IPS-18a (cell line): ENCODE data around the gene LSM6.

Experiments
- H3K27ac ChIP-seq: one replicate; pipeline ENCODE4 v1.5.1; 2013; ENCODE audit warnings: low read length
- H3K27me3 ChIP-seq: one replicate; pipeline ENCODE4 v1.6.1; 2013; ENCODE audit warnings: mild to moderate bottlenecking, low read length; ENCODE audit not compliant: control insufficient read depth, insufficient read depth
- H3K36me3 ChIP-seq: one replicate; pipeline ENCODE4 v1.6.1; 2013; ENCODE audit warnings: low read depth, low read length; ENCODE audit not compliant: control insufficient read depth
- H3K4me1 ChIP-seq: one replicate; pipeline ENCODE4 v1.6.1; 2013; ENCODE audit warnings: low read depth, low read length; ENCODE audit not compliant: control insufficient read depth
- H3K4me3 ChIP-seq: one replicate; pipeline ENCODE4 v1.5.1; 2013; ENCODE audit warnings: low read length
- H3K9ac ChIP-seq: one replicate; pipeline ENCODE4 v1.6.1; 2013; ENCODE audit warnings: mild to moderate bottlenecking, low read length, moderate library complexity
- H3K9me3 ChIP-seq: one replicate; pipeline ENCODE4 v1.6.1; 2013; ENCODE audit warnings: low read depth, low read length; ENCODE audit not compliant: control insufficient read depth

Gene LSM6

GRCh38 chr4:146175541-146176453, at the start of gene LSM6:
LSM6 (plus strand) TSS chr4:146175718; CDS start chr4:146182922, 7,204 bp downstream.
- Histone ChIP-seq H3K27ac (peak within 1 kb of the TSS; percentile 74), H3K36me3 (peaks cover 5% of the 10 kb centered on the region), H3K9ac (peak within 1 kb of the TSS; percentile 92), H3K4me1 (peaks cover 7% of the 10 kb centered on the region), H3K27me3 (no peaks in the 10 kb centered on the region), H3K4me3 (peak within 1 kb of the TSS; percentile 78), H3K9me3 (no peaks in the 10 kb centered on the region)

- Histone ChIP-seq H3K27me3 (no peaks in the 10 kb centered on the region), H3K4me1 (peaks cover 5% of the 10 kb centered on the region), H3K36me3 (no peaks in the 10 kb centered on the region), H3K27ac (no peak overlapping the region), H3K9me3 (no peaks in the 10 kb centered on the region), H3K4me3 (no peak overlapping the region), H3K9ac (no peak overlapping the region)
Measured at GRCh38 chr4:146132445-146132844, 43.1 kb upstream of the LSM6 start.

- Histone ChIP-seq H3K9me3 (no peaks in the 10 kb centered on the region), H3K27me3 (no peaks in the 10 kb centered on the region), H3K4me1 (peaks cover 5% of the 10 kb centered on the region), H3K27ac (no peak overlapping the region), H3K36me3 (no peaks in the 10 kb centered on the region), H3K4me3 (no peak overlapping the region), H3K9ac (no peak overlapping the region)
Measured at GRCh38 chr4:146134761-146135445, 40.6 kb upstream of the LSM6 start.

GRCh38 chr4:146135941-146136340, 39.6 kb upstream of the LSM6 start:
- no peak overlapping the region for H3K27ac ChIP-seq
- peaks cover 5% of the 10 kb centered on the region for H3K4me1 ChIP-seq
- no peaks in the 10 kb centered on the region for H3K9me3 ChIP-seq
- H3K27me3 ChIP-seq: no peaks in the 10 kb centered on the region
- no peaks in the 10 kb centered on the region for H3K36me3 ChIP-seq
- H3K4me3 ChIP-seq: no peak overlapping the region
- H3K9ac ChIP-seq: no peak overlapping the region

GRCh38 chr4:146142768-146143167, 32.8 kb upstream of the LSM6 start:
- Histone ChIP-seq H3K9me3 (no peaks in the 10 kb centered on the region), H3K4me1 (no peaks in the 10 kb centered on the region), H3K36me3 (no peaks in the 10 kb centered on the region), H3K27me3 (no peaks in the 10 kb centered on the region), H3K9ac (no peak overlapping the region), H3K4me3 (no peak overlapping the region), H3K27ac (no peak overlapping the region)

- no peaks in the 10 kb centered on the region for H3K4me1 ChIP-seq
- H3K4me3 ChIP-seq: no peak overlapping the region
- no peaks in the 10 kb centered on the region for H3K36me3 ChIP-seq
- no peak overlapping the region for H3K9ac ChIP-seq
- H3K27me3 ChIP-seq: no peaks in the 10 kb centered on the region
- no peak overlapping the region for H3K27ac ChIP-seq
- H3K9me3 ChIP-seq: no peaks in the 10 kb centered on the region
Measured at GRCh38 chr4:146143888-146144287, 31.6 kb upstream of the LSM6 start.

- H3K4me1 ChIP-seq: no peaks in the 10 kb centered on the region
- no peak overlapping the region for H3K9ac ChIP-seq
- H3K36me3 ChIP-seq: no peaks in the 10 kb centered on the region
- H3K27me3 ChIP-seq: no peaks in the 10 kb centered on the region
- H3K27ac ChIP-seq: no peak overlapping the region
- no peaks in the 10 kb centered on the region for H3K9me3 ChIP-seq
- no peak overlapping the region for H3K4me3 ChIP-seq
Measured at GRCh38 chr4:146146918-146147317, 28.6 kb upstream of the LSM6 start.

- Histone ChIP-seq H3K9me3 (no peaks in the 10 kb centered on the region), H3K27me3 (no peaks in the 10 kb centered on the region), H3K36me3 (no peaks in the 10 kb centered on the region), H3K27ac (no peak overlapping the region), H3K4me3 (no peak overlapping the region), H3K9ac (no peak overlapping the region), H3K4me1 (no peaks in the 10 kb centered on the region)
Measured at GRCh38 chr4:146148021-146148420, 27.5 kb upstream of the LSM6 start.

DNA sequence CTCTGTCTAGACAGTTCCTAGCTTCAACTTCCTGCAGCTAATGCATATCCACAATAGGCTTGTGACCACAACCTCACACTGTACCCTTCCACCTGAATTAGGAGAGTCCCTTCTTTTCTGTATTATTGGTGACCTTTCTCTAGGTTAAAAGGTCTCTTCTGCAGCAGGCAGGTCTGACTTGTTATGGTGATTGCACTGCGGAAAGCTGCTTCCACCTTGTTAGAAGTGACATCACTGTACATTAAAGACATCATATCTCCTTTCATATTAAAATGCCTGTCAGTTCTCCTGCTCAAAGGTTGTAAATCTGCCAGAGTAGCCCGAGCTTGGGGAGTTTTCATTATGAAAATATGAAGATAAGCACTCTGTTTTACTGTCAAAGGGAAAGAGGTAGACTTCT, 21.5 kb upstream of the LSM6 start:
- H3K36me3 ChIP-seq: no peaks in the 10 kb centered on the region
- no peak overlapping the region for H3K27ac ChIP-seq
- no peak overlapping the region for H3K4me3 ChIP-seq
- no peak overlapping the region for H3K9ac ChIP-seq
- H3K9me3 ChIP-seq: no peaks in the 10 kb centered on the region
- peaks cover 10% of the 10 kb centered on the region for H3K4me1 ChIP-seq
- no peaks in the 10 kb centered on the region for H3K27me3 ChIP-seq

DNA sequence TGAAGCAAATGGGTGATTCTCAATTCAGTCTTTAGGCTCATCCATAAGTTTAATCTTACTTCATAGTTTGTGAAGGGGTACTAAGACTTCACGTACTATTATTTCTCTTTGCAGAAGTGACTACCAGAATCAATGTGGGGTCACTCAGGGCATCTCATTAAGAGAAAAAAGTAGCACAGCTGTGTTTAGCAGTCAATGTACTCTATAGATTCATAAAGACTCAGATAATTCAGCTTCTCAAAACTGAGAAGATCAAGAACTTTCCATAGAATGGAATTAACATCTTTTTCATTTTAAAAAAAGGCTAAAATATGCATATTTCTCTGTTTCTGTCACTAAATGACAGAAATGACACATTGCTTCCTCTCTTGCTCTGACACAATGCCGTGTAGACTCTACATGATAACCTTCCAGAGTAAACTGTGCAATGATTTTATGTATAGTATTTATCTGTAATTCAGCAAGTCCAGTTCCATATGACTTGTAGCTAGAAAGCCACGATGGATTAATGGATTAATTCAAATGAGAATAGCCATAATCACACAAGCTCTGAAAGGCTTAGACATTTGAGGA, 20.3 kb upstream of the LSM6 start:
- no peaks in the 10 kb centered on the region for H3K27me3 ChIP-seq
- H3K4me3 ChIP-seq: no peak overlapping the region
- H3K4me1 ChIP-seq: peaks cover 10% of the 10 kb centered on the region
- no peaks in the 10 kb centered on the region for H3K9me3 ChIP-seq
- H3K27ac ChIP-seq: no peak overlapping the region
- H3K9ac ChIP-seq: no peak overlapping the region
- H3K36me3 ChIP-seq: no peaks in the 10 kb centered on the region

DNA sequence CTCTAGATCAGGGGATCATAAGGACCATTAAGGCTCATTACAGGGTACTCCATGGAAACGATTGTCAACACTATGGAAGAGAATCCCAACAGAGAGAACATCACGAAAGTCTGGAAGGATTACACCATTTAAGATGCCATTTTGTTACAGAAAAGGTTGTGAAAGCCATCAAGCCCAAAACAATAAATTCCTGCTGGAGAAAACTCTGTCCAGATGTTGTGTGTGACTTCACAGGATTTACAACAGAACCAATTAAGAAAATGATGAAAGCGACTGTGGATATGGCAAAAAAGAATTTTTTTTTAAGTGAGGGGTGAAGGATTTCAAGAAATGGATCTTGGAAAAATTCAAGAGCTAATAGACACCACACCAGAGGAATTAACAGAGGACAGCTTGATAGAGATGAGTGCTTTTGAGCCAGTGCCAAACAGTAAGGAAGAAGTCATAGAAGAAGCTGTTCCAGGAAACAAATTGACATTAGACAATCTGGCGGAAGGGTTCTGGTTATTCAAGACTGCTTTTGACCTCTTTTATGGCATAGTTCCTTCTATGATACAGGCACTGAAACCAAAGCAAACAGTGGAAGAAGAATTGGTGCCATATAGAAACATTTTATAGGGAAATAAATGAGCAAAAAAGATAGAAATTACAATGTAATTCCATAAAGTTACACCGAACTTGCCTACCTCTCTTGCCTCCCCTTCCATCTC, 17.3 kb upstream of the LSM6 start:
- no peak overlapping the region for H3K9ac ChIP-seq
- H3K9me3 ChIP-seq: peaks cover 6% of the 10 kb centered on the region
- peaks cover 10% of the 10 kb centered on the region for H3K4me1 ChIP-seq
- no peak overlapping the region for H3K27ac ChIP-seq
- no peaks in the 10 kb centered on the region for H3K27me3 ChIP-seq
- no peaks in the 10 kb centered on the region for H3K36me3 ChIP-seq
- H3K4me3 ChIP-seq: no peak overlapping the region
